ENCODE measurements around the gene TPO. TPM values are rescaled to one million over a fixed set of nuclear protein-coding genes. Genes with fewer than 3 reads are reported as not detected.
A peak's percentile ranks its signal among the peaks of the same experiment; 100 is the strongest.

TPO gene
- total RNA-seq, 3 donors from 2014 or later, result 1.3 to 5.7 (median 2.3) TPM

DNA sequence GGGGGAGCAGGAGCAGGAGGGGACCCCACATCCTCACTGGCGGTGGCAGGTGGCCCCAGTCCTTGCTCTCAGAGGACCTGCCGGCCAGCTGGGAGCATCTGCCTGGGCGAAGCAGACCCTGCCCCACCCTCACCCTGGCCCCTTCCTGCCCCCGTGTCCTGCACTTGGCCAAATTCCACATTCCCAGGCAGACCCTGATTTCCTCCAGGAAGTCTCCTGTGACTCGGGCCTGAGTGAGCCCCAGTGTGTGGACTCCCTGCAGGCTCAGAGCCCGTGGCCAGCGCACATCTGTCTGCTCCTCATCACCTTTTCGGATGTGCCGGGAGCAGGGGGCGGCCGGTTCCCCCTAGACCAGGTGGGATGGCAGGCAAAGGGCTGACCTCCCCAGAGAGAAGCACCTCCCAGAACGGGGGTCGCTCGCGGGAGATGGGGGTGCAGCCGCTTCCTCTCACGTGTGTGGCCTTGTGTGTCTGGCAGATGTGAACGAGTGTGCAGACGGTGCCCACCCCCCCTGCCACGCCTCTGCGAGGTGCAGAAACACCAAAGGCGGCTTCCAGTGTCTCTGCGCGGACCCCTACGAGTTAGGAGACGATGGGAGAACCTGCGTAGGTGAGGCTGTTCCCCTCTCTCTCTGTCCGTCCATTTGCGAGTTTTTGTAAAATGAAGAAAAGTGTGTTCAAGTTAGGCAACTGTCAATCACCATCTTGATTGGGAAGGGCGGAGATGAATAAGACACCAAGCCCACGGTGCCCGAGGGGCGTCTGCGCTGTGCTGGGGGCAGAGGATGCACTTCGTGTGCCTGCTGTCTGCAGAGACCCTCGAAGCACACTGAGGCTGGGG is 90.4 kb downstream of the TPO start:
- ATAC-seq, result no peak
- intact Hi-C loops (cut with DNase I, micrococcal nuclease), result no loop called here
- no peak for DNase-seq

DNA sequence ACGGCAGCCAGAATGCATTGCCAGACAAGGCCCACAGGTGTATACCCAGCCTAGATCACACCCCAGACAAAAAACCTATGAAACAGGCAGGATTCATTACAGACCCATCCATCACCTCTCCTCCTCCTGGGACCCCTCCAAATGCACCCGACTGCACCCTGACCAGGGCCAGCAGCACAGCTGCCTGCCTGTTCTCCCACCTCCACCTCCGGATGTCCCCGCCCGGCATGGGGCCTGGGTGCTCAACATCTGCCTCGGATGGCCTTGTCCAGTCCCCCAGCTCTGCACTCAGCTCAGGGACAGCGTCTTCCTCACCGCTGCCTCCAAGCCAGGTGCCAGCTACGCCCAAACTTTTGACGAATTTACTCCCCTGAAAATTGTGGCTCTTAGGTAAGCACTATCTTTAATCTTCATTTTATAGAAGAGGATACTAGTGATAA is 91.1 kb downstream of the TPO start:
- intact Hi-C loops (cut with DNase I, micrococcal nuclease), result no loop called here
- DNase-seq (no peak), ATAC-seq (no peak)
- no peaks in the 10 kb centered on the region for H3K4me1 ChIP-seq (ENCODE audit: low read depth)
- H3K36me3 ChIP-seq (ENCODE audit: low read depth), result no peaks in the 10 kb centered on the region
- H3K9me3 ChIP-seq, result no peaks in the 10 kb centered on the region
- no peak overlapping the region for H3K4me3 ChIP-seq
- TF ChIP-seq, protein P1, sequence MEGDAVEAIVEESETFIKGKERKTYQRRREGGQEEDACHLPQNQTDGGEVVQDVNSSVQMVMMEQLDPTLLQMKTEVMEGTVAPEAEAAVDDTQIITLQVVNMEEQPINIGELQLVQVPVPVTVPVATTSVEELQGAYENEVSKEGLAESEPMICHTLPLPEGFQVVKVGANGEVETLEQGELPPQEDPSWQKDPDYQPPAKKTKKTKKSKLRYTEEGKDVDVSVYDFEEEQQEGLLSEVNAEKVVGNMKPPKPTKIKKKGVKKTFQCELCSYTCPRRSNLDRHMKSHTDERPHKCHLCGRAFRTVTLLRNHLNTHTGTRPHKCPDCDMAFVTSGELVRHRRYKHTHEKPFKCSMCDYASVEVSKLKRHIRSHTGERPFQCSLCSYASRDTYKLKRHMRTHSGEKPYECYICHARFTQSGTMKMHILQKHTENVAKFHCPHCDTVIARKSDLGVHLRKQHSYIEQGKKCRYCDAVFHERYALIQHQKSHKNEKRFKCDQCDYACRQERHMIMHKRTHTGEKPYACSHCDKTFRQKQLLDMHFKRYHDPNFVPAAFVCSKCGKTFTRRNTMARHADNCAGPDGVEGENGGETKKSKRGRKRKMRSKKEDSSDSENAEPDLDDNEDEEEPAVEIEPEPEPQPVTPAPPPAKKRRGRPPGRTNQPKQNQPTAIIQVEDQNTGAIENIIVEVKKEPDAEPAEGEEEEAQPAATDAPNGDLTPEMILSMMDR (IDR thresholded peaks at IDR 0.05), result no peak

More for the DNA sequence above, 90.4 kb downstream of the TPO start:
- no peaks in the 10 kb centered on the region for H3K4me1 ChIP-seq (ENCODE audit: low read depth)
- no peak overlapping the region for H3K4me3 ChIP-seq
- no peaks in the 10 kb centered on the region for H3K9me3 ChIP-seq
- TF ChIP-seq, protein P1 (IDR thresholded peaks at IDR 0.05), result no peak
- H3K36me3 ChIP-seq (ENCODE audit: low read depth), result no peaks in the 10 kb centered on the region

DNA sequence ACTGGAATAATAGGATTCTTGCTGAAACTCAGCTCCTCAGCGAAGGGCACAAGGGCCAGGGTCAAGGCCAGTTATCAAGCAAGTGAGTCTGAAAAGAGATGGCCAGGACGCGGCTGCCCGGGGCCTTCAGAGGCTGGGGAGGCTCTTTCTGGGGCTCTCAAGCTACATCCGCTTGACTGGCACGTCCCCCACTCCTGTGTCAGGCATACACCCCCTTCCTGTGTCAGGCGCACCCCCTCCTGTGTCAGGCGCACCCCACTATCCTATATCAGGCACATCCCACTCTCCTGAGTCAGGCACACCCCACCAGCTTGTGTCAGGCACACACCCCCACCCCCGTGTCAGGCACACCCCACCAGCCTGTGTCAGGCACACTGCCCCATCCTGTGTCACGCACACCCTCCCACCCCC is 91.8 kb downstream of the TPO start:
- Histone ChIP-seq H3K36me3 (ENCODE audit: low read depth) (no peaks in the 10 kb centered on the region), H3K9me3 (no peaks in the 10 kb centered on the region), H3K4me3 (no peak overlapping the region), H3K4me1 (ENCODE audit: low read depth) (peaks cover 3% of the 10 kb centered on the region)
- DNase-seq (no peak), ATAC-seq (no peak)
- intact Hi-C loops (cut with DNase I, micrococcal nuclease), result no loop called here
- TF ChIP-seq, protein P1 (IDR thresholded peaks at IDR 0.05), result no peak

DNA sequence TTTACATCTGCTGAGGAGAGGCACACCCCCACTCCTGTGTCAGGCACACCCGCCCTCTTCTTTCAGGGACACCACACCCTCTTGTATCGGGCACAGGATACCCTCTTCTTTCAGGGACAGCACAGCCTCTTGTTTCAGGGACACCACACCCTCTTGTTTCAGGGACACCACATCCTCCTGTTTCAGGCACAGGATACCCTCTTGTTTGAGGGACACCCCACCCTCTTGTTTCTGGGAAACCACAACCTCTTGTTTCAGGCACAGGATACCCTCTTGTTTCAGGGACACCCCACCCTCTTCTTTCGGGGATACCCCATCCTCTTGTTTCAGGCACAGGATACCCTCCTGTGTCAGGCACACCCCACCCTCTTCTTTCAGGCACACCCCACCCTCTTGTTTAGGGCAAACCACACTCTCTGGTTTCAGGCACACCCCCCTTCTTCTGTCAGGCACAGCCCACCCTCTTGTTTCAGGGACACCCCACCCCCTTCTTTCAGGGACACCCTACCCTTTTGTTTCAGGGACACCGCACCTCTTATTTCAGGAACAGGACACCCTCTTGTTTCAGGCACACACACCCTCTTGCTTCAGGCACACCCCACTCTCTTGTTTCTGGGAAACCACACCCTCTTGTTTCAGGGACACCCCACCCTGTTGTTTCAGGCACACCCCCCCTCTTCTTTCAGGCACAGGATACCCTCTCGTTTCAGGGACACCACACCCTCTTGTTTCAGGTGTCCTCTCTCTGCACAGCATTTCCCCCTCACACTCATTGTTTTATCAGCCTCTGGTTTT is 96.2 kb downstream of the TPO start:
- TF ChIP-seq, protein P1 (IDR thresholded peaks at IDR 0.05), result no peak
- no peaks in the 10 kb centered on the region for H3K36me3 ChIP-seq (ENCODE audit: low read depth)
- ATAC-seq, result peak; percentile 79
- intact Hi-C loops (cut with DNase I, micrococcal nuclease), result no loop called here
- no peak for DNase-seq
- no peak overlapping the region for H3K4me3 ChIP-seq
- peaks cover 3% of the 10 kb centered on the region for H3K4me1 ChIP-seq (ENCODE audit: low read depth)
- H3K9me3 ChIP-seq, result no peaks in the 10 kb centered on the region

DNA sequence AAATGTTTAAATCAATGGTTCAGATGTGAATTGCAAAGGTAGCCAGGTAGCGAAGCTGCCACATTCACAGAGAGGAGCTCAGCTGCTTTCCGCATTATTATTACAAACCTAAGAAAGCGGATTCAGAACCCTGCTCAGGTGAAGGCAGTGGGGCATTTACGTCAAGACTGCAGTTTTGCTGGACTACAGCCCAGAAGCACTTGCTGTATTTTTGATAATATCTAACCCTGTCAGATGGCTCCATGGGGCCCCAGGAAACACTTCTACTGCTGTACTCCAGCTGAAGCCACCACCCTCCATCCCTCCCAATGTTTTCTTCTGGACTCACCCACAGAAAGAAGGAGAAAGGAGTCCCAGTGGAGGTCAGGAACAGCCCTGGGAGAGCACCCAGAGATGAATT is 96.9 kb downstream of the TPO start:
- no peak overlapping the region for H3K4me3 ChIP-seq
- TF ChIP-seq, protein P1 (IDR thresholded peaks at IDR 0.05), result no peak
- no peaks in the 10 kb centered on the region for H3K36me3 ChIP-seq (ENCODE audit: low read depth)
- DNase-seq (no peak), ATAC-seq (peak; percentile 16)
- no peaks in the 10 kb centered on the region for H3K9me3 ChIP-seq
- intact Hi-C loops (cut with DNase I, micrococcal nuclease), result no loop called here
- peaks cover 3% of the 10 kb centered on the region for H3K4me1 ChIP-seq (ENCODE audit: low read depth)

Data from mucosa of descending colon (tissue), 3 donors.